ENCODE results near the gene TRPC4.

Gene TRPC4

GRCh38 chr13:37870489-37870845, 895 bp upstream of the TRPC4 start:
- TF ChIP-seq CREB1 (IDR thresholded peaks at IDR 0.05; ENCODE audit: low read depth): no peak
- TF ChIP-seq, protein P1, sequence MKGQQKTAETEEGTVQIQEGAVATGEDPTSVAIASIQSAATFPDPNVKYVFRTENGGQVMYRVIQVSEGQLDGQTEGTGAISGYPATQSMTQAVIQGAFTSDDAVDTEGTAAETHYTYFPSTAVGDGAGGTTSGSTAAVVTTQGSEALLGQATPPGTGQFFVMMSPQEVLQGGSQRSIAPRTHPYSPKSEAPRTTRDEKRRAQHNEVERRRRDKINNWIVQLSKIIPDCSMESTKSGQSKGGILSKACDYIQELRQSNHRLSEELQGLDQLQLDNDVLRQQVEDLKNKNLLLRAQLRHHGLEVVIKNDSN (IDR thresholded peaks at IDR 0.05): no peak
- no peak for TF ChIP-seq EP300 (IDR thresholded peaks at IDR 0.05; ENCODE audit: borderline replicate concordance)
- TF ChIP-seq FOXM1 (IDR thresholded peaks at IDR 0.05; ENCODE audit: borderline replicate concordance, low read depth): no peak
- TF ChIP-seq, protein P2, sequence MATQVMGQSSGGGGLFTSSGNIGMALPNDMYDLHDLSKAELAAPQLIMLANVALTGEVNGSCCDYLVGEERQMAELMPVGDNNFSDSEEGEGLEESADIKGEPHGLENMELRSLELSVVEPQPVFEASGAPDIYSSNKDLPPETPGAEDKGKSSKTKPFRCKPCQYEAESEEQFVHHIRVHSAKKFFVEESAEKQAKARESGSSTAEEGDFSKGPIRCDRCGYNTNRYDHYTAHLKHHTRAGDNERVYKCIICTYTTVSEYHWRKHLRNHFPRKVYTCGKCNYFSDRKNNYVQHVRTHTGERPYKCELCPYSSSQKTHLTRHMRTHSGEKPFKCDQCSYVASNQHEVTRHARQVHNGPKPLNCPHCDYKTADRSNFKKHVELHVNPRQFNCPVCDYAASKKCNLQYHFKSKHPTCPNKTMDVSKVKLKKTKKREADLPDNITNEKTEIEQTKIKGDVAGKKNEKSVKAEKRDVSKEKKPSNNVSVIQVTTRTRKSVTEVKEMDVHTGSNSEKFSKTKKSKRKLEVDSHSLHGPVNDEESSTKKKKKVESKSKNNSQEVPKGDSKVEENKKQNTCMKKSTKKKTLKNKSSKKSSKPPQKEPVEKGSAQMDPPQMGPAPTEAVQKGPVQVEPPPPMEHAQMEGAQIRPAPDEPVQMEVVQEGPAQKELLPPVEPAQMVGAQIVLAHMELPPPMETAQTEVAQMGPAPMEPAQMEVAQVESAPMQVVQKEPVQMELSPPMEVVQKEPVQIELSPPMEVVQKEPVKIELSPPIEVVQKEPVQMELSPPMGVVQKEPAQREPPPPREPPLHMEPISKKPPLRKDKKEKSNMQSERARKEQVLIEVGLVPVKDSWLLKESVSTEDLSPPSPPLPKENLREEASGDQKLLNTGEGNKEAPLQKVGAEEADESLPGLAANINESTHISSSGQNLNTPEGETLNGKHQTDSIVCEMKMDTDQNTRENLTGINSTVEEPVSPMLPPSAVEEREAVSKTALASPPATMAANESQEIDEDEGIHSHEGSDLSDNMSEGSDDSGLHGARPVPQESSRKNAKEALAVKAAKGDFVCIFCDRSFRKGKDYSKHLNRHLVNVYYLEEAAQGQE (IDR thresholded peaks at IDR 0.05; ENCODE audit: low read depth): no peak
- no peak for TF ChIP-seq YY1 (IDR thresholded peaks at IDR 0.05; ENCODE audit: low read depth)

DNA sequence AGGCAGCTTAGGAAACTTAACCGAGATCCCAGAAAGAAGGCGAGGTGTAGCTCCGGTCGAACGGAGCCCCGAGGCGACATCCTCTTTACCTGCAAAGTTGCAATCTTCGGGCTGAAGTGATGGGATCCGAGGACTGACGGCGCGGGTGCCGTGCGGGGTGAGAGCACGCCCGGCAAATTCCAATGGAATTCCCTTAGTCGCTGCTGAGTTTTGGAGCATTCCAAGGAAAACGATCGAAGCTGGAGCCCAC, 141 bp downstream of the TRPC4 start:
- TF ChIP-seq RAD21 (IDR thresholded peaks at IDR 0.05; ENCODE audit: low read depth) (no peak), EGR1 (IDR thresholded peaks at IDR 0.05) (no peak), FOXM1 (IDR thresholded peaks at IDR 0.05; ENCODE audit: borderline replicate concordance, low read depth) (no peak), YY1 (IDR thresholded peaks at IDR 0.05; ENCODE audit: low read depth) (no peak), CEBPB (IDR thresholded peaks at IDR 0.05) (no peak), TAF1 (IDR thresholded peaks at IDR 0.05; ENCODE audit: low read depth) (no peak), EP300 (IDR thresholded peaks at IDR 0.05; ENCODE audit: borderline replicate concordance) (no peak), TEAD4 (IDR thresholded peaks at IDR 0.05) (no peak), NFIC (IDR thresholded peaks at IDR 0.05) (no peak), ZBTB7A (IDR thresholded peaks at IDR 0.05; ENCODE audit: low read depth) (no peak), CREB1 (IDR thresholded peaks at IDR 0.05; ENCODE audit: low read depth) (no peak), TCF12 (IDR thresholded peaks at IDR 0.05; ENCODE audit: low read depth) (no peak)
- TF ChIP-seq, protein P1 (IDR thresholded peaks at IDR 0.05): no peak
- TF ChIP-seq, protein P2 (IDR thresholded peaks at IDR 0.05; ENCODE audit: low read depth): no peak
- TF ChIP-seq, protein P3, sequence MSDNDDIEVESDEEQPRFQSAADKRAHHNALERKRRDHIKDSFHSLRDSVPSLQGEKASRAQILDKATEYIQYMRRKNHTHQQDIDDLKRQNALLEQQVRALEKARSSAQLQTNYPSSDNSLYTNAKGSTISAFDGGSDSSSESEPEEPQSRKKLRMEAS (IDR thresholded peaks at IDR 0.05): no peak

- TF ChIP-seq YY1 (IDR thresholded peaks at IDR 0.05; ENCODE audit: low read depth): no peak
- TF ChIP-seq NFIC (IDR thresholded peaks at IDR 0.05): no peak
- no peak for TF ChIP-seq TCF12 (IDR thresholded peaks at IDR 0.05; ENCODE audit: low read depth)
- no peak for TF ChIP-seq EP300 (IDR thresholded peaks at IDR 0.05; ENCODE audit: borderline replicate concordance)
- no peak for TF ChIP-seq EGR1 (IDR thresholded peaks at IDR 0.05)
- TF ChIP-seq CREB1 (IDR thresholded peaks at IDR 0.05; ENCODE audit: low read depth): no peak
- TF ChIP-seq TEAD4 (IDR thresholded peaks at IDR 0.05): no peak
- TF ChIP-seq RAD21 (IDR thresholded peaks at IDR 0.05; ENCODE audit: low read depth): no peak
- TF ChIP-seq, protein P2 (IDR thresholded peaks at IDR 0.05; ENCODE audit: low read depth): no peak
- no peak for TF ChIP-seq FOXM1 (IDR thresholded peaks at IDR 0.05; ENCODE audit: borderline replicate concordance, low read depth)
- TF ChIP-seq, protein P3 (IDR thresholded peaks at IDR 0.05): no peak
- TF ChIP-seq ZBTB7A (IDR thresholded peaks at IDR 0.05; ENCODE audit: low read depth): no peak
- no peak for TF ChIP-seq CEBPB (IDR thresholded peaks at IDR 0.05)
Measured at GRCh38 chr13:37868691-37869505, 674 bp downstream of the TRPC4 start.

GRCh38 chr13:37863708-37864107, 5.9 kb downstream of the TRPC4 start:
- TF ChIP-seq YY1 (IDR thresholded peaks at IDR 0.05; ENCODE audit: low read depth) (no peak), RAD21 (IDR thresholded peaks at IDR 0.05; ENCODE audit: low read depth) (no peak), ZBTB7A (IDR thresholded peaks at IDR 0.05; ENCODE audit: low read depth) (no peak), CREB1 (IDR thresholded peaks at IDR 0.05; ENCODE audit: low read depth) (no peak), CEBPB (IDR thresholded peaks at IDR 0.05) (no peak), EGR1 (IDR thresholded peaks at IDR 0.05) (no peak), FOXM1 (IDR thresholded peaks at IDR 0.05; ENCODE audit: borderline replicate concordance, low read depth) (no peak), NFIC (IDR thresholded peaks at IDR 0.05) (no peak), TEAD4 (IDR thresholded peaks at IDR 0.05) (no peak), TCF12 (IDR thresholded peaks at IDR 0.05; ENCODE audit: low read depth) (no peak), EP300 (IDR thresholded peaks at IDR 0.05; ENCODE audit: borderline replicate concordance) (no peak), TAF1 (IDR thresholded peaks at IDR 0.05; ENCODE audit: low read depth) (no peak)
- TF ChIP-seq, protein P1 (IDR thresholded peaks at IDR 0.05): no peak
- TF ChIP-seq, protein P2 (IDR thresholded peaks at IDR 0.05; ENCODE audit: low read depth): no peak
- TF ChIP-seq, protein P3 (IDR thresholded peaks at IDR 0.05): no peak
